WTC11 (cell line): Measurements from ENCODE around the gene HTR4.

Source experiments
- SP1 ChIP-seq: sonication (generic); formaldehyde crosslinking; conservative IDR thresholded peaks from 2 replicates; pipeline ENCODE4 v1.8.1; 2022; ENCODE audit warnings: missing genetic modification reagents
- TF ChIP-seq, protein P1 (sequence below): sonication (generic); formaldehyde crosslinking; IDR thresholded peaks from 2 replicates; pipeline ENCODE4 v1.8.0; 2022; ENCODE audit warnings: mild to moderate bottlenecking, missing genetic modification reagents

GRCh38 chr5:148666353-148666752 is 12.0 kb upstream of the HTR4 start:
- TF ChIP-seq, protein P1, sequence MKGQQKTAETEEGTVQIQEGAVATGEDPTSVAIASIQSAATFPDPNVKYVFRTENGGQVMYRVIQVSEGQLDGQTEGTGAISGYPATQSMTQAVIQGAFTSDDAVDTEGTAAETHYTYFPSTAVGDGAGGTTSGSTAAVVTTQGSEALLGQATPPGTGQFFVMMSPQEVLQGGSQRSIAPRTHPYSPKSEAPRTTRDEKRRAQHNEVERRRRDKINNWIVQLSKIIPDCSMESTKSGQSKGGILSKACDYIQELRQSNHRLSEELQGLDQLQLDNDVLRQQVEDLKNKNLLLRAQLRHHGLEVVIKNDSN (CRISPR knock-in tag): no peak
- TF ChIP-seq SP1 (CRISPR knock-in tag): no peak
